ENCODE measurements around the gene NR2E3. TPM values are rescaled to one million over a fixed set of nuclear protein-coding genes. Genes with fewer than 3 reads are reported as not detected.

NR2E3 gene
- total RNA-seq, 4 donors from 2014 or later, result 1.3 to 1.4 (median 1.3) TPM; not detected in 1

GRCh38 chr15:71808311-71809020 is 1.9 kb upstream of the NR2E3 start:
- H3K36me3 ChIP-seq, result no peaks in the 10 kb centered on the region
- H3K4me3 ChIP-seq, result no peak overlapping the region
- no peaks in the 10 kb centered on the region for H3K27me3 ChIP-seq
- no peak for DNase-seq
- H3K27ac ChIP-seq, result no peak overlapping the region
- TF ChIP-seq CTCF (IDR thresholded peaks at IDR 0.05), result no peak
- no peak for TF ChIP-seq POLR2A (IDR thresholded peaks at IDR 0.05)
- H3K9me3 ChIP-seq, result no peaks in the 10 kb centered on the region
- H3K4me1 ChIP-seq, result no peaks in the 10 kb centered on the region

- DNase-seq, result no peak
- Histone ChIP-seq H3K27ac (no peak overlapping the region), H3K4me1 (no peaks in the 10 kb centered on the region), H3K9me3 (no peaks in the 10 kb centered on the region), H3K36me3 (no peaks in the 10 kb centered on the region), H3K4me3 (no peak overlapping the region), H3K27me3 (no peaks in the 10 kb centered on the region)
- no peak for TF ChIP-seq CTCF (IDR thresholded peaks at IDR 0.05)
- no peak for TF ChIP-seq POLR2A (IDR thresholded peaks at IDR 0.05)
Measured at GRCh38 chr15:71809346-71809745, 1.0 kb upstream of the NR2E3 start.

- no peak for DNase-seq
- no peaks in the 10 kb centered on the region for H3K36me3 ChIP-seq
- no peaks in the 10 kb centered on the region for H3K4me1 ChIP-seq
- H3K9me3 ChIP-seq, result no peaks in the 10 kb centered on the region
- H3K4me3 ChIP-seq, result no peak overlapping the region
- TF ChIP-seq CTCF (IDR thresholded peaks at IDR 0.05) (no peak), POLR2A (IDR thresholded peaks at IDR 0.05) (no peak)
- no peaks in the 10 kb centered on the region for H3K27me3 ChIP-seq
- no peak overlapping the region for H3K27ac ChIP-seq
Measured at GRCh38 chr15:71811036-71811736, 832 bp downstream of the NR2E3 start.

- Histone ChIP-seq H3K27me3 (no peaks in the 10 kb centered on the region), H3K27ac (no peak overlapping the region), H3K4me1 (no peaks in the 10 kb centered on the region), H3K36me3 (no peaks in the 10 kb centered on the region), H3K4me3 (no peak overlapping the region), H3K9me3 (no peaks in the 10 kb centered on the region)
- no peak for DNase-seq
- TF ChIP-seq CTCF (IDR thresholded peaks at IDR 0.05), result no peak
- no peak for TF ChIP-seq POLR2A (IDR thresholded peaks at IDR 0.05)
Measured at GRCh38 chr15:71811752-71812735, 1.7 kb downstream of the NR2E3 start.

GRCh38 chr15:71812966-71813722 is 2.8 kb downstream of the NR2E3 start:
- Histone ChIP-seq H3K4me3 (no peak overlapping the region), H3K36me3 (no peaks in the 10 kb centered on the region), H3K4me1 (no peaks in the 10 kb centered on the region), H3K27ac (no peak overlapping the region), H3K9me3 (no peaks in the 10 kb centered on the region), H3K27me3 (no peaks in the 10 kb centered on the region)
- TF ChIP-seq POLR2A (IDR thresholded peaks at IDR 0.05), result no peak
- no peak for TF ChIP-seq CTCF (IDR thresholded peaks at IDR 0.05)
- DNase-seq, result no peak

Measured in Peyer's patch (tissue), 4 donors.